Stimulated activated CD4-positive, alpha-beta T cell treated with anti-CD3 and anti-CD28 coated beads, Interleukin-1b, Interleukin-23, amount 100 ng/mL, for 1 hour (primary cell): ENCODE data around the gene SPEF2.

Experiments used
- DNase-seq, 2 donors: peaks; one replicate each; pipeline ENCODE4 v3.0.0-alpha.2; 2020; ENCODE audit warnings: low read depth in 2 of 2

Gene SPEF2, protein sequence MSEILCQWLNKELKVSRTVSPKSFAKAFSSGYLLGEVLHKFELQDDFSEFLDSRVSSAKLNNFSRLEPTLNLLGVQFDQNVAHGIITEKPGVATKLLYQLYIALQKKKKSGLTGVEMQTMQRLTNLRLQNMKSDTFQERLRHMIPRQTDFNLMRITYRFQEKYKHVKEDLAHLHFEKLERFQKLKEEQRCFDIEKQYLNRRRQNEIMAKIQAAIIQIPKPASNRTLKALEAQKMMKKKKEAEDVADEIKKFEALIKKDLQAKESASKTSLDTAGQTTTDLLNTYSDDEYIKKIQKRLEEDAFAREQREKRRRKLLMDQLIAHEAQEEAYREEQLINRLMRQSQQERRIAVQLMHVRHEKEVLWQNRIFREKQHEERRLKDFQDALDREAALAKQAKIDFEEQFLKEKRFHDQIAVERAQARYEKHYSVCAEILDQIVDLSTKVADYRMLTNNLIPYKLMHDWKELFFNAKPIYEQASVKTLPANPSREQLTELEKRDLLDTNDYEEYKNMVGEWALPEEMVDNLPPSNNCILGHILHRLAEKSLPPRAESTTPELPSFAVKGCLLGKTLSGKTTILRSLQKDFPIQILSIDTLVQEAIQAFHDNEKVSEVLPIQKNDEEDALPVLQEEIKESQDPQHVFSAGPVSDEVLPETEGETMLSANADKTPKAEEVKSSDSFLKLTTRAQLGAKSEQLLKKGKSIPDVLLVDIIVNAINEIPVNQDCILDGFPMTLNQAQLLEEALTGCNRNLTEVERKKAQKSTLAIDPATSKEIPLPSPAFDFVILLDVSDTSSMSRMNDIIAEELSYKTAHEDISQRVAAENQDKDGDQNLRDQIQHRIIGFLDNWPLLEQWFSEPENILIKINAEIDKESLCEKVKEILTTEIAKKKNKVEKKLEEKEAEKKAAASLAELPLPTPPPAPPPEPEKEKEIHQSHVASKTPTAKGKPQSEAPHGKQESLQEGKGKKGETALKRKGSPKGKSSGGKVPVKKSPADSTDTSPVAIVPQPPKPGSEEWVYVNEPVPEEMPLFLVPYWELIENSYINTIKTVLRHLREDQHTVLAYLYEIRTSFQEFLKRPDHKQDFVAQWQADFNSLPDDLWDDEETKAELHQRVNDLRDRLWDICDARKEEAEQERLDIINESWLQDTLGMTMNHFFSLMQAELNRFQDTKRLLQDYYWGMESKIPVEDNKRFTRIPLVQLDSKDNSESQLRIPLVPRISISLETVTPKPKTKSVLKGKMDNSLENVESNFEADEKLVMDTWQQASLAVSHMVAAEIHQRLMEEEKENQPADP (N-terminal part only)

DNA sequence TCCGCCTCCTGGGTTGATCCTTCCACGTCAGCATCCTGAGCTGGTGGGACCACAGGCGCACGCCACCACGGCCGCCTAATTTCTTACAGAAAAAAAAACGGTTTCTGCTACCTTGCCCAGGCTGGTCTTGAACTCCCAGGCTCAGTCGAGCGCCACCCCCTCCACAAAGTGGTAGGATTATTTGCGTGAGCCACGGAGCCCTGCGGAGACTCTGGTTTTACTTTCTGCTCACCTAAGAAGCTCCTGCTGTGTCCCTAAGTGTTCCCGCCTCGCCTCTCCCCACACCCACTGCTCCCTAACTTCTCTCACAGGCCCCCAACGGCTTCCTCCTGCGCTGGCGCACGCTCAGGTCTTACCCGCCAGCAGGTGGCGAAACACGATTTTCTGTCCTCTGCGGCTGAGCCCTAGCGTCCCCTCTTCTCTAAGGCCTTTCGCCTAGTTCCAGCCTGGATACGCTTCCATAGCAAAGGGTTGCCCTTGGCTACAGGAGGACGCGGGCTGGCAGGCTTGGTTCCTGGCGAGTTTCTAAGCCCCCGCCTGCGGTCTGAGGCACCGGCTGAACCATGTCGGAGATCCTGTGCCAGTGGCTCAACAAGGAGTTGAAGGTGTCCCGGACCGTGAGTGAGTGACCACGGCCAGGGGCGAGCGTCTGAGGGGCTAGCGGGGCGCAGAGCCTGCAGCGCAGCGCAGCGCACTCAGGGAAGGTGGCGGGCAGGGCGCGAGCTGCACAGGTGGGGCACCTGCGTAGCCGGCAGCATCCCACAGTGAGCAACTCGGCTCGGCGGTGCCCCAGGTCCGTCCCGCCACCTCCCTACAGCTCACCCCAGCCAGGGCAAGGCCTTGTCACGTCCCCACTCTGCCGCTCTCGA, at the start of gene SPEF2:
SPEF2 (plus strand) TSS at position 429 of the 869 bp plus-strand sequence; CDS start at position 564, 135 bp downstream.
- peak; percentile 21 to 57 for DNase-seq

- no peak for DNase-seq
These were observed 42.1 kb upstream of the SPEF2 start for GRCh38 chr5:35575578-35575977.

GRCh38 chr5:35587419-35587818, 30.2 kb upstream of the SPEF2 start:
- DNase-seq, result no peak

- no peak for DNase-seq
These were observed 24.3 kb upstream of the SPEF2 start for GRCh38 chr5:35593338-35593737.

GRCh38 chr5:35598707-35599370, 18.8 kb upstream of the SPEF2 start:
- no peak for DNase-seq

DNA sequence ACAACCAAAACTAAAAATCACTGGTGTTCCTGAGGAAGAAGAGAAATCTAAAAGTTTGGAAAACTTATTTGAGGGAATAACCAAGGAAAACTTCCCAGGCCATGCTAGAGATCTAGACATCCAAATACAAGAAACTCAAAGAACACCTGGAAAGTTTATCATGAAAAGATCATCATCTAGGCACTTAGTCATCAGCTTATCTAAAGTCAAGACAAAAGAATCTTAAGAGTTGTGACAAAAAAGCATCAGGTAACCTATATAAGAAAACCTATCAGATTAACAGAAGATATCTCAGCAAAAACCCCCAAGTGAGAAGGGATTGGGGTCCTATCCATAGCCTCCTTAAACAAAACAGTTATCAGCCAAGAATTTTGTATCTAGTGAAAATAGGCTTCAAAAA, 17.1 kb upstream of the SPEF2 start:
- no peak for DNase-seq

GRCh38 chr5:35608881-35609779, 8.5 kb upstream of the SPEF2 start:
- no peak for DNase-seq

DNA sequence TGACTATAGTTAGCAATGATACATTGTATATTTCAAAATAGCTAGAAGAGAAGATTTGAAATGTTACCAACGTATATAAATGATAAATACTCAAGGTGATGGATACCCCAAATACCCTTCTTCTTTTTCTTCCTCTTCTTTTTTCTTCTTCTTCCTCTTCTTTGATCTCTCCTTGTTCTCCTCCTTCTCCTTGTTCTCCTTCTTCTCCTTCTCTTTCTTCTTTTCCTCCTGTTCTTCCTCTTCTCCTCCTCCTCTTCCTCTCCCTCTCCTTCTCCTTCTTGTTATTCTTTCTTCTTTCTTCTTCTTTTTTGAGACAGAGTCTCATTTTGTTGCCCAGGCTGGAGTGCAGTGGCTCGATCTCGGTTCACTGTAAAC, 616 bp upstream of the SPEF2 start:
- no peak for DNase-seq

GRCh38 chr5:35618304-35618636, 607 bp downstream of the SPEF2 start:
- DNase-seq, result no peak

DNA sequence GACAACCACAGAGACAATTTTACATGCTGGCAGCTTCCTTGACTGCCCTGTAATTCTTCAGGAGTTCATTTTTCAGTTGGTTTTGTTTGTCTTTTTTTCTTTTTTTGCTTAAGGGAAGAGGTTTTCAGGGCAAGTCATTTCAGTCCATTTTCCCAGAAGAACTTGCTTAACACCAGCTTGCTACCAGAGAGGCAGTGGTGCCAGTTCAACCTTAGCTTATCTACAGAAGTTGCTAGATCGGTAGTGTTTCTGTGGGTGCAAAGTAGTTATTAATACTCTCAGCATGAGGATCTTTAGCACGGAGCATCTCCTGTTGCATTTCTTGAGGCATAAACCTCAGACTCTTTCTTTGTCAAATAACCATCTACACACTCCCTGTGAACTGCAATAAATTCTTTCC, 1.1 kb downstream of the SPEF2 start:
- no peak for DNase-seq

DNA sequence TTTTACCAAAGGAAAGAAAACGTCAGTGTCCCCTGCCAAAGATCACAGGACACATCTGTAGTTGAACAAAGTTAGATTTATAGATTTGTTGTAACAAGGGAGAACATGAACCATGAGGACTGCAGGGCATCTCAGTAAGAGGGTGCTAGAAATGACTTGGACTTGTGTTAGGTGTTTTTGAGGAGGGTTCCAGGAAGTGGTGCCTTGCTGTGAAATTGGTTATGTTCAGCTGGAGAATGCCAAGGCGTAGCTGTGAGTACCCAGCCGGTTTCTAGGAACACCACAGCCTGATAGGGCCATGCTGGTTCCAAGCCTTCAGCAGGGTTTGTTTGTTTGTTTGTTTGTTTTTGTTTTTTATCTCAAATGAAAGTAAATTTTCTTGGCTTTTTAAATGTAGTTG, 5.3 kb downstream of the SPEF2 start:
- no peak for DNase-seq

GRCh38 chr5:35623991-35624390, 6.3 kb downstream of the SPEF2 start:
- DNase-seq, result no peak

GRCh38 chr5:35626108-35626507, 8.4 kb downstream of the SPEF2 start:
- DNase-seq, result no peak

- no peak for DNase-seq
These were observed 8.9 kb downstream of the SPEF2 start for GRCh38 chr5:35626553-35626952.

- DNase-seq, result no peak
These were observed 16.7 kb downstream of the SPEF2 start for GRCh38 chr5:35634326-35634725.

DNA sequence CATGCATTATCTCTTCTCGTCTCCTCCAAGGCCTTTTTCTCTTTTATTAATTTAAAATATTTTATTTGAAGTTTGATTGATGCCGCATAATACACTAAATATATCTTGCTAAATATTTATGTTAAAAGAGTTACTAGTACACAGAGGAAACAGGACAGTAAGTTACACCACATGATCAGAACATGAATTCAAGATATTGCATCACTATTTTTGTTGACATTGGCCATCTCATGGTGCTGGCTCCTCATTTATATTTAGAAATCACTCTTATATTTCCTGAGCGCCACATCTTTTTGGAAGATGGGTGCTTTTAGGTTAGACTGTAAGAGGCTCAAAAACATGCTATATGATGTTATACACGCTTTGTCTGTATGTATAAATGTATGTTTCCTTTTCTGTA, 23.0 kb downstream of the SPEF2 start:
- DNase-seq, result no peak

- DNase-seq, result no peak
These were observed 26.9 kb downstream of the SPEF2 start for GRCh38 chr5:35644543-35644942.

DNA sequence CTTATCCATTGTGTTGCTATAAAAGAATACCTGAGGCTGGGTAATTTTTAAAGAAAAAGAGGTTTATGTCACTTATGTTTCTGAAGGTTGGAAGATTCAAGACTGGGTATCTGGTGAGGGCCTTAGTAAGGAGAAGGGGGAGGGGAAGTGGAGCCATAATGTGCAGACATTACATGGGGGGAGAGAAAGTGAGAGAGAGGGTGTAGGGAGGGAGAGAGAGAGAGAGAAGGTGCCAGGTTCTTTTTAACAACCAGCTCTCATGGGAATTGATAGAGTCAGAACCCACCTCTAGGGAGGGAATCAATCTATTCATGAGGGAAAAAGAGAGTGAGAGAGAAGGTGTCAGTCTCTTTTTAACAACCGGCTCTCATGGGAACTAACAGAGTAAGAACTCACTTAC, 29.5 kb downstream of the SPEF2 start:
- DNase-seq, result no peak

- DNase-seq, result no peak
These were observed 30.0 kb downstream of the SPEF2 start for GRCh38 chr5:35647712-35648111.
